SK-N-SH (cell line): Measurements from ENCODE around the gene C2orf15. TPM values are rescaled to one million over a fixed set of nuclear protein-coding genes. Genes with fewer than 3 reads are reported as not detected.

ENCODE experiments used
- CTCF ChIA-PET: fragments of 300-600, 350-600 bp; formaldehyde crosslinking; extraction: SDS; loops from one replicate; lab custom pipeline; 2021; lab: Yijun Ruan, JAX
- POLR2A ChIA-PET: fragments of 350-600 bp; sonication (Branson Sonifier 250); formaldehyde crosslinking; extraction: SDS; loops from one replicate; lab custom pipeline; 2020; ENCODE audit warnings: antibody characterized with exemption, inconsistent platforms; lab: Yijun Ruan, JAX
- DNase-seq: peaks from one replicate; pipeline ENCODE4 v3.0.0; 2012
- H2AFZ ChIP-seq: fragments of 200-600 bp; sonication (generic); 2 replicates; pipeline ENCODE4 v1.8.1; 2016; ENCODE audit warnings: antibody characterized with exemption, mild to moderate bottlenecking, low read depth
- H3F3A ChIP-seq: fragments of 200-600 bp; sonication (generic); replicated peaks from 2 replicates; pipeline ENCODE3; 2016; ENCODE audit warnings: antibody characterized with exemption, mild to moderate bottlenecking; ENCODE audit not compliant: insufficient read depth
- H3K27ac ChIP-seq, 2 experiments: fragments of 200-500 bp in 1 of 2; fragments of 200-600 bp in 1 of 2; sonication (Bioruptor generic) in 1 of 2; sonication (generic), shearing (Covaris generic) in 1 of 2; 2 replicates each; pipeline versions ENCODE4 v1.5.1 to v1.6.1; 2014 to 2016; ENCODE audit warnings: low read depth in 2 of 2, inconsistent platforms in 1 of 2, low read length in 1 of 2, mild to moderate bottlenecking in 1 of 2, mixed read lengths in 1 of 2
- H3K27me3 ChIP-seq: fragments of 200-600 bp; sonication (generic), shearing (Covaris generic); 2 replicates; pipeline ENCODE4 v1.6.1; 2016; ENCODE audit warnings: mixed run types; ENCODE audit not compliant: insufficient read depth
- H3K36me3 ChIP-seq, 2 experiments: fragments of 200-500 bp in 1 of 2; fragments of 200-600 bp in 1 of 2; sonication (Bioruptor generic) in 1 of 2; sonication (generic) in 1 of 2; replicated peaks in 1 of 2; 2 replicates each; pipeline versions ENCODE3 to v1.5.1; 2014 to 2016; ENCODE audit warnings: low read length in 1 of 2, mild to moderate bottlenecking in 1 of 2; ENCODE audit not compliant: insufficient read depth in 2 of 2, control insufficient read depth in 1 of 2
- H3K4me1 ChIP-seq, 2 experiments: fragments of 200-500 bp in 1 of 2; fragments of 200-600 bp in 1 of 2; sonication (Bioruptor generic) in 1 of 2; sonication (generic), shearing (Covaris generic) in 1 of 2; 2 replicates each; pipeline versions ENCODE4 v1.5.1 to v1.6.1; 2014 to 2016; ENCODE audit warnings: low read depth in 1 of 2, low read length in 1 of 2, mixed run types in 1 of 2; ENCODE audit not compliant: insufficient read depth in 2 of 2, control insufficient read depth in 1 of 2
- H3K4me2 ChIP-seq: fragments of 200-600 bp; sonication (generic), shearing (Covaris generic); 2 replicates; pipeline ENCODE4 v1.6.1; 2017; ENCODE audit warnings: mixed run types
- H3K4me3 ChIP-seq, 2 experiments: fragments of 200-500 bp in 1 of 2; fragments of 200-600 bp in 1 of 2; sonication (Bioruptor generic) in 1 of 2; sonication (generic), shearing (Covaris generic) in 1 of 2; 2 replicates each; pipeline versions ENCODE4 v1.5.1 to v1.8.1; 2014 to 2016; ENCODE audit warnings: low read depth in 2 of 2, inconsistent platforms in 1 of 2, low read length in 1 of 2, mild to moderate bottlenecking in 1 of 2, mixed read lengths in 1 of 2, moderate library complexity in 1 of 2
- H3K79me2 ChIP-seq: fragments of 200-600 bp; sonication (generic); 2 replicates; pipeline ENCODE4 v1.8.1; 2017; ENCODE audit warnings: mild to moderate bottlenecking; ENCODE audit not compliant: insufficient read depth
- H3K9ac ChIP-seq: fragments of 200-600 bp; sonication (generic); 2 replicates; pipeline ENCODE4 v1.6.1; 2017; ENCODE audit warnings: mixed run types
- H3K9me2 ChIP-seq: fragments of 200-600 bp; sonication (generic); 2 replicates; pipeline ENCODE4 v1.6.1; 2017; ENCODE audit warnings: mixed run types
- H3K9me3 ChIP-seq: fragments of 200-600 bp; sonication (generic); 2 replicates; pipeline ENCODE4 v1.6.1; 2017; ENCODE audit warnings: mixed run types, mild to moderate bottlenecking, moderate library complexity
- H4K20me1 ChIP-seq: fragments of 200-600 bp; sonication (generic); 2 replicates; pipeline ENCODE4 v1.6.1; 2017; ENCODE audit warnings: mild to moderate bottlenecking, mixed run types; ENCODE audit not compliant: insufficient read depth
- CTCF ChIP-seq: fragments of 200-600 bp; sonication (generic); IDR thresholded peaks from 2 replicates; pipeline ENCODE4 v1.6.1; 2017; ENCODE audit warnings: antibody characterized with exemption, mild to moderate bottlenecking, moderate library complexity
- FOXM1 ChIP-seq: IDR thresholded peaks from 2 replicates; pipeline ENCODE4 v1.4.0; 2012; ENCODE audit warnings: low read depth, mild to moderate bottlenecking
- JUND ChIP-seq: IDR thresholded peaks from 2 replicates; pipeline ENCODE4 v1.4.0; 2012
- MAX ChIP-seq: IDR thresholded peaks from 2 replicates; pipeline ENCODE4 v1.4.0; 2012; ENCODE audit warnings: low read depth
- MXI1 ChIP-seq: IDR thresholded peaks from 2 replicates; pipeline ENCODE4 v1.6.1; 2012; ENCODE audit warnings: mild to moderate bottlenecking, low read depth, low read length, improper control_type of control experiment
- NFIC ChIP-seq: IDR thresholded peaks from 2 replicates; pipeline ENCODE4 v1.4.0; 2012; ENCODE audit warnings: borderline replicate concordance
- PBX3 ChIP-seq: IDR thresholded peaks from 2 replicates; pipeline ENCODE4; 2012
- RCOR1 ChIP-seq: fragments of 150-350 bp; IDR thresholded peaks from 2 replicates; pipeline ENCODE4 v1.6.1; 2017; ENCODE audit warnings: antibody characterized with exemption, low read length
- SIN3A ChIP-seq: IDR thresholded peaks from 2 replicates; pipeline ENCODE4 v1.6.1; 2012; ENCODE audit warnings: low read depth, mild to moderate bottlenecking, low read length, moderate library complexity, borderline replicate concordance
- TCF12 ChIP-seq: IDR thresholded peaks from 2 replicates; pipeline ENCODE4 v1.4.0; 2012
- WGBS: methylation state at CpG from one replicate; pipeline ENCODE4 v1.1.6; 2017; ENCODE audit warnings: low lambda C conversion rate; 5-methylcytosine and 5-hydroxymethylcytosine counted together
- polyA plus RNA-seq, 3 experiments: library from polyadenylated mRNA; depleted of rRNA; stranded (reverse); fragments of >200 nt; gene quantifications; 2 replicates each; pipeline ENCODE4 v1.2.3, GENCODE V29; 2012

The C2orf15 gene
- polyA plus RNA-seq, 1 of the 3 experiments (the other 2 are of a cell fraction), result 0.25 TPM

- TF ChIP-seq FOXM1 (no peak), PBX3 (no peak)
These were observed 43.3 kb downstream of the C2orf15 start (continued) for GRCh38 chr2:99184811-99185210.

- Histone ChIP-seq H3K4me2 (no peak overlapping the region), H3K9me3 (no peaks in the 10 kb centered on the region), H3K4me3 (no peak overlapping the region), H3F3A (no peaks in the 10 kb centered on the region), H3K9me2 (no peaks in the 10 kb centered on the region), H3K79me2 (peaks cover 82% of the 10 kb centered on the region), H4K20me1 (peaks cover 10% of the 10 kb centered on the region; the same call in 1 of the 2 replicates), H2AFZ (no peak overlapping the region), H3K36me3 (peaks cover 13 to 20% of the 10 kb centered on the region in 2 experiments), H3K27me3 (no peaks in the 10 kb centered on the region), H3K9ac (no peak overlapping the region), H3K4me1 (peaks cover 0 to 4% of the 10 kb centered on the region in 2 experiments; a peak in 2 of 4 replicates), H3K27ac (no peak overlapping the region)
- TF ChIP-seq SIN3A, result no peak
- no peak for TF ChIP-seq NFIC
- TF ChIP-seq JUND, result no peak
- TF ChIP-seq MXI1, result no peak
- TF ChIP-seq FOXM1, result no peak
- TF ChIP-seq MAX, result no peak
- TF ChIP-seq CTCF, result no peak
- POLR2A ChIA-PET, result no interaction called here
- DNase-seq, result no peak
- CTCF ChIA-PET, result no interaction called here
These were observed 45.5 kb downstream of the C2orf15 start for GRCh38 chr2:99187011-99187410.

GRCh38 chr2:99188357-99188756 lies 46.9 kb downstream of the C2orf15 start:
- Histone ChIP-seq H3K27ac (no peak overlapping the region), H3K9me3 (no peaks in the 10 kb centered on the region), H3K27me3 (no peaks in the 10 kb centered on the region), H3K9ac (no peak overlapping the region), H3K4me3 (no peak overlapping the region)
- CTCF ChIA-PET, result no interaction called here
- no peak for DNase-seq
- 98% methylated on average over 3 of the region's 3 CpGs for WGBS
- no peak for TF ChIP-seq TCF12
- TF ChIP-seq RCOR1, result no peak
- TF ChIP-seq, all 33 proteins: peak for 0
- no peaks in the 10 kb centered on the region for H3F3A ChIP-seq
- H3K4me2 ChIP-seq, result no peak overlapping the region
- peaks cover 75% of the 10 kb centered on the region for H3K79me2 ChIP-seq
- POLR2A ChIA-PET, result no interaction called here
- no peaks in the 10 kb centered on the region for H3K4me1 ChIP-seq
- H2AFZ ChIP-seq, result no peak overlapping the region
- H3K36me3 ChIP-seq, result peaks cover 13 to 22% of the 10 kb centered on the region in 2 experiments
- peaks cover 10% of the 10 kb centered on the region; the same call in 1 of the 2 replicates for H4K20me1 ChIP-seq
- no peaks in the 10 kb centered on the region for H3K9me2 ChIP-seq
